ENCODE data around the gene CFAP161.
"Not testable (repeated sequence)": the region's sequence is repeated elsewhere in the genome, so short reads cannot be mapped to it uniquely, and the experiment has no call there.

Gene CFAP161

GRCh38 chr15:81157939-81158223, 23.8 kb downstream of the CFAP161 start:
- DNase-seq (ENCODE audit: low read depth in 3 of 3): no peak

GRCh38 chr15:81158561-81158960, 24.5 kb downstream of the CFAP161 start:
- DNase-seq (ENCODE audit: low read depth in 3 of 3): not testable (repeated sequence)

- no peak for DNase-seq (ENCODE audit: low read depth in 3 of 3)
Observed at GRCh38 chr15:81160312-81161159, 26.5 kb downstream of the CFAP161 start.

GRCh38 chr15:81161160-81161673, 27.1 kb downstream of the CFAP161 start:
- no peak for DNase-seq (ENCODE audit: low read depth in 3 of 3)

GRCh38 chr15:81161851-81162250, 27.8 kb downstream of the CFAP161 start:
- DNase-seq (ENCODE audit: low read depth in 3 of 3): peak in 1 of 3 donors; percentile 13

GRCh38 chr15:81163961-81164800, 30.1 kb downstream of the CFAP161 start:
- no peak for DNase-seq (ENCODE audit: low read depth in 3 of 3)

- no peak for DNase-seq (ENCODE audit: low read depth in 3 of 3)
Observed at GRCh38 chr15:81165535-81165934, 31.5 kb downstream of the CFAP161 start.

GRCh38 chr15:81166636-81167305, 32.7 kb downstream of the CFAP161 start:
- no peak for DNase-seq (ENCODE audit: low read depth in 3 of 3)

- DNase-seq (ENCODE audit: low read depth in 3 of 3): no peak
Observed at GRCh38 chr15:81168131-81168526, 34.1 kb downstream of the CFAP161 start.

GRCh38 chr15:81168644-81169043, 34.6 kb downstream of the CFAP161 start:
- DNase-seq (ENCODE audit: low read depth in 3 of 3): no peak

GRCh38 chr15:81170511-81170910, 36.4 kb downstream of the CFAP161 start:
- no peak for DNase-seq (ENCODE audit: low read depth in 3 of 3)

GRCh38 chr15:81171286-81171685, 37.2 kb downstream of the CFAP161 start:
- no peak for DNase-seq (ENCODE audit: low read depth in 3 of 3)

GRCh38 chr15:81174125-81174791, 40.2 kb downstream of the CFAP161 start:
- DNase-seq (ENCODE audit: low read depth in 3 of 3): no peak

GRCh38 chr15:81174792-81175327, 40.8 kb downstream of the CFAP161 start:
- DNase-seq (ENCODE audit: low read depth in 3 of 3): no peak

GRCh38 chr15:81175496-81175895, 41.4 kb downstream of the CFAP161 start:
- DNase-seq (ENCODE audit: low read depth in 3 of 3): no peak

- no peak for DNase-seq (ENCODE audit: low read depth in 3 of 3)
Observed at GRCh38 chr15:81176291-81176893, 42.3 kb downstream of the CFAP161 start.

- no peak for DNase-seq (ENCODE audit: low read depth in 3 of 3)
Observed at GRCh38 chr15:81178365-81178764, 44.3 kb downstream of the CFAP161 start.

GRCh38 chr15:81181220-81181619, 47.1 kb downstream of the CFAP161 start:
- DNase-seq (ENCODE audit: low read depth in 3 of 3): no peak

GRCh38 chr15:81182031-81182755, 48.1 kb downstream of the CFAP161 start:
- no peak for DNase-seq (ENCODE audit: low read depth in 3 of 3)

- DNase-seq (ENCODE audit: low read depth in 3 of 3): no peak
Observed at GRCh38 chr15:81182756-81183438, 48.8 kb downstream of the CFAP161 start.
